ENCODE measurements around the gene DNMT1.
"Not testable (repeated sequence)": the region's sequence is repeated elsewhere in the genome, so short reads cannot be mapped to it uniquely, and the experiment has no call there.

The DNMT1 gene

GRCh38 chr19:10194500-10195198, at the start of gene DNMT1:
DNMT1 (minus strand) TSS chr19:10194953; CDS start chr19:10194899, 54 bp downstream.
- DNase-seq (ENCODE audit: low read depth): peak; percentile 97

GRCh38 chr19:10243606-10244005, 48.9 kb upstream of the DNMT1 start:
- DNase-seq (ENCODE audit: low read depth): no peak

- not testable (repeated sequence) for DNase-seq (ENCODE audit: low read depth)
These were observed 47.2 kb upstream of the DNMT1 start for GRCh38 chr19:10241826-10242449.

- peak; percentile 60 for DNase-seq (ENCODE audit: low read depth)
These were observed 43.5 kb upstream of the DNMT1 start for GRCh38 chr19:10238172-10238783.

- DNase-seq (ENCODE audit: low read depth): no peak
These were observed 42.9 kb upstream of the DNMT1 start for GRCh38 chr19:10237702-10238101.

- not testable (repeated sequence) for DNase-seq (ENCODE audit: low read depth)
These were observed 40.7 kb upstream of the DNMT1 start for GRCh38 chr19:10235409-10235808.

GRCh38 chr19:10235003-10235402, 40.2 kb upstream of the DNMT1 start:
- no peak for DNase-seq (ENCODE audit: low read depth)

GRCh38 chr19:10233946-10234345, 39.2 kb upstream of the DNMT1 start:
- no peak for DNase-seq (ENCODE audit: low read depth)

GRCh38 chr19:10231612-10232228, 37.0 kb upstream of the DNMT1 start:
- no peak for DNase-seq (ENCODE audit: low read depth)

- peak; percentile 67 for DNase-seq (ENCODE audit: low read depth)
These were observed 36.3 kb upstream of the DNMT1 start, which contains the start of gene S1PR2 for GRCh38 chr19:10230861-10231611. S1PR2 (minus strand) TSS chr19:10231331; CDS start chr19:10224905, 6,426 bp downstream.

GRCh38 chr19:10230173-10230860, 35.6 kb upstream of the DNMT1 start:
- DNase-seq (ENCODE audit: low read depth): peak; percentile 23

- peak; percentile 34 for DNase-seq (ENCODE audit: low read depth)
These were observed 34.2 kb upstream of the DNMT1 start for GRCh38 chr19:10228920-10229319.

GRCh38 chr19:10228393-10228792, 33.6 kb upstream of the DNMT1 start:
- no peak for DNase-seq (ENCODE audit: low read depth)

- DNase-seq (ENCODE audit: low read depth): peak; percentile 45
These were observed 32.5 kb upstream of the DNMT1 start for GRCh38 chr19:10227026-10227971.

- peak; percentile 96 for DNase-seq (ENCODE audit: low read depth)
These were observed 31.7 kb upstream of the DNMT1 start for GRCh38 chr19:10226376-10227025.

- DNase-seq (ENCODE audit: low read depth): no peak
These were observed 31.2 kb upstream of the DNMT1 start for GRCh38 chr19:10226021-10226375.

GRCh38 chr19:10224337-10224736, 29.6 kb upstream of the DNMT1 start:
- DNase-seq (ENCODE audit: low read depth): no peak

- DNase-seq (ENCODE audit: low read depth): no peak
These were observed 28.9 kb upstream of the DNMT1 start for GRCh38 chr19:10223488-10224213.
